ENCODE data around the gene HS1BP3. TPM values are rescaled to one million over a fixed set of nuclear protein-coding genes. Genes with fewer than 3 reads are reported as not detected.

HS1BP3 gene
- total and polyA plus RNA-seq, 2 of the 13 experiments (the other 11 are each of a cell fraction or from before 2014, with no cell fraction given), result 15.2 to 22.0 TPM

- TF ChIP-seq DNMT1 (CRISPR knock-in tag; IDR thresholded peaks at IDR 0.05), result no peak
- TF ChIP-seq ZNF337 (CRISPR knock-in tag; IDR thresholded peaks at IDR 0.05; ENCODE audit: borderline replicate concordance, low read depth), result no peak
- no peak for TF ChIP-seq TBX3 (IDR thresholded peaks at IDR 0.05; ENCODE audit: borderline replicate concordance)
- TF ChIP-seq ZBED4 (CRISPR knock-in tag; IDR thresholded peaks at IDR 0.05; ENCODE audit: borderline replicate concordance), result no peak
- no peak for TF ChIP-seq ZXDC (CRISPR knock-in tag; IDR thresholded peaks at IDR 0.05)
- TF ChIP-seq ZNF432 (CRISPR knock-in tag; IDR thresholded peaks at IDR 0.05; ENCODE audit: borderline replicate concordance), result no peak
- TF ChIP-seq TP53 (CRISPR knock-in tag; conservative IDR thresholded peaks at IDR 0.05), result no peak
- no peak for TF ChIP-seq ZNF142 (CRISPR knock-in tag; IDR thresholded peaks at IDR 0.05)
- no peak for TF ChIP-seq MYNN (CRISPR knock-in tag; IDR thresholded peaks at IDR 0.05; ENCODE audit: low read depth)
- no peak for TF ChIP-seq KDM4B (CRISPR knock-in tag; IDR thresholded peaks at IDR 0.05)
- no peak for TF ChIP-seq REST (IDR thresholded peaks at IDR 0.05; ENCODE audit: borderline replicate concordance in 1 of 2, low read depth in 1 of 2, low read length in 2 of 2)
Observed at GRCh38 chr2:20664431-20665242, 13.7 kb upstream of the HS1BP3 start (continued).

Measured in HepG2 (cell line).